Limb (tissue), 2 donors: ENCODE measurements around the gene MACROH2A1.
A peak's percentile ranks its signal among the peaks of the same experiment; 100 is the strongest.
"Not testable (repeated sequence)": the region's sequence is repeated elsewhere in the genome, so short reads cannot be mapped to it uniquely, and the experiment has no call there.

ENCODE experiments used
- DNase-seq, 2 donors: peaks; one replicate each; pipeline ENCODE4 v3.0.0-alpha.2; 2016; ENCODE audit errors: extremely low spot score in 2 of 2

MACROH2A1 gene

GRCh38 chr5:135379046-135379654 is 19.9 kb downstream of the MACROH2A1 start:
- peak in 1 of 2 donors; percentile 12 for DNase-seq

GRCh38 chr5:135377751-135378680 is 21.0 kb downstream of the MACROH2A1 start:
- DNase-seq: peak in 1 of 2 donors; percentile 24

GRCh38 chr5:135376961-135377624 is 21.9 kb downstream of the MACROH2A1 start:
- peak in 1 of 2 donors; percentile 27 for DNase-seq

GRCh38 chr5:135375040-135375793 is 23.8 kb downstream of the MACROH2A1 start:
- DNase-seq: no peak

- no peak for DNase-seq
These were observed 25.1 kb downstream of the MACROH2A1 start for GRCh38 chr5:135373736-135374515.

GRCh38 chr5:135372654-135373381 is 26.2 kb downstream of the MACROH2A1 start:
- DNase-seq: no peak

- DNase-seq: no peak
These were observed 27.3 kb downstream of the MACROH2A1 start for GRCh38 chr5:135371622-135372232.

GRCh38 chr5:135369952-135370351 is 29.1 kb downstream of the MACROH2A1 start:
- DNase-seq: no peak

GRCh38 chr5:135367554-135367953 is 31.5 kb downstream of the MACROH2A1 start:
- no peak for DNase-seq

GRCh38 chr5:135367076-135367475 is 32.0 kb downstream of the MACROH2A1 start:
- DNase-seq: no peak

GRCh38 chr5:135365281-135365680 is 33.8 kb downstream of the MACROH2A1 start:
- no peak for DNase-seq

- no peak for DNase-seq
These were observed 34.4 kb downstream of the MACROH2A1 start for GRCh38 chr5:135364421-135365262.

- DNase-seq: not testable (repeated sequence)
These were observed 35.7 kb downstream of the MACROH2A1 start for GRCh38 chr5:135363342-135363741.

- DNase-seq: no peak
These were observed 36.9 kb downstream of the MACROH2A1 start for GRCh38 chr5:135362102-135362501.

- no peak for DNase-seq
These were observed 38.5 kb downstream of the MACROH2A1 start for GRCh38 chr5:135360278-135361274.

- DNase-seq: no peak
These were observed 39.5 kb downstream of the MACROH2A1 start for GRCh38 chr5:135359374-135360165.
